Measurements from ENCODE around the gene KIF14.

GRCh38 chr1:200550367-200550766, 70.2 kb downstream of the KIF14 start:
- TF ChIP-seq, protein P1, sequence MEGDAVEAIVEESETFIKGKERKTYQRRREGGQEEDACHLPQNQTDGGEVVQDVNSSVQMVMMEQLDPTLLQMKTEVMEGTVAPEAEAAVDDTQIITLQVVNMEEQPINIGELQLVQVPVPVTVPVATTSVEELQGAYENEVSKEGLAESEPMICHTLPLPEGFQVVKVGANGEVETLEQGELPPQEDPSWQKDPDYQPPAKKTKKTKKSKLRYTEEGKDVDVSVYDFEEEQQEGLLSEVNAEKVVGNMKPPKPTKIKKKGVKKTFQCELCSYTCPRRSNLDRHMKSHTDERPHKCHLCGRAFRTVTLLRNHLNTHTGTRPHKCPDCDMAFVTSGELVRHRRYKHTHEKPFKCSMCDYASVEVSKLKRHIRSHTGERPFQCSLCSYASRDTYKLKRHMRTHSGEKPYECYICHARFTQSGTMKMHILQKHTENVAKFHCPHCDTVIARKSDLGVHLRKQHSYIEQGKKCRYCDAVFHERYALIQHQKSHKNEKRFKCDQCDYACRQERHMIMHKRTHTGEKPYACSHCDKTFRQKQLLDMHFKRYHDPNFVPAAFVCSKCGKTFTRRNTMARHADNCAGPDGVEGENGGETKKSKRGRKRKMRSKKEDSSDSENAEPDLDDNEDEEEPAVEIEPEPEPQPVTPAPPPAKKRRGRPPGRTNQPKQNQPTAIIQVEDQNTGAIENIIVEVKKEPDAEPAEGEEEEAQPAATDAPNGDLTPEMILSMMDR (conservative IDR thresholded peaks at IDR 0.05; ENCODE audit: low read depth, low read length), result no peak
- no peak for TF ChIP-seq EZH2 (IDR thresholded peaks at IDR 0.05; ENCODE audit: borderline replicate concordance, low read depth, low read length, poor library complexity, severe bottlenecking)
